H1 (cell line): ENCODE results near the gene F2.

Source experiments
- ASH2L ChIP-seq: fragments of 200-600, 300-600 bp; sonication (generic); IDR thresholded peaks from one replicate; pipeline ENCODE4 v1.7.1; 2017; ENCODE audit warnings: low read length
- BACH1 ChIP-seq: IDR thresholded peaks from 2 replicates; pipeline ENCODE4 v1.6.1; 2012; ENCODE audit warnings: low read length, improper control_type of control experiment
- CTCF ChIP-seq, 3 experiments: IDR thresholded peaks; 1 replicate in 2 of 3; 2 replicates in 1 of 3; pipeline versions ENCODE4 v1.5.1 to v1.6.1; 2011; ENCODE audit warnings: low read length in 3 of 3, mild to moderate bottlenecking in 3 of 3, inconsistent platforms in 2 of 3, low read depth in 1 of 3, moderate library complexity in 1 of 3; ENCODE audit not compliant: insufficient read depth in 1 of 3; ENCODE audit errors: control extremely low read depth in 1 of 3
- EP300 ChIP-seq, 2 experiments: IDR thresholded peaks; 1 replicate in 1 of 2; 2 replicates in 1 of 2; pipeline ENCODE4 v1.6.1; 2011 to 2012; ENCODE audit warnings: low read depth in 2 of 2, low read length in 2 of 2, mild to moderate bottlenecking in 2 of 2, borderline replicate concordance in 1 of 2, inconsistent platforms in 1 of 2, moderate library complexity in 1 of 2
- GABPA ChIP-seq: IDR thresholded peaks from 2 replicates; pipeline ENCODE4 v1.6.1; 2011; ENCODE audit warnings: mild to moderate bottlenecking, low read length, moderate library complexity, borderline replicate concordance; ENCODE audit not compliant: insufficient read depth
- HDAC2 ChIP-seq, 2 experiments: fragments of 300-600 bp in 1 of 2; sonication (generic) in 1 of 2; IDR thresholded peaks; 2 replicates each; pipeline ENCODE4 v1.6.1; 2011 to 2012; ENCODE audit warnings: low read depth in 2 of 2, low read length in 2 of 2, mild to moderate bottlenecking in 2 of 2, moderate library complexity in 2 of 2, borderline replicate concordance in 1 of 2, inconsistent platforms in 1 of 2
- JUND ChIP-seq: IDR thresholded peaks from 2 replicates; pipeline ENCODE4 v1.6.1; 2011; ENCODE audit warnings: mild to moderate bottlenecking, improper control_type of control experiment, low read length
- POLR2A ChIP-seq, 2 experiments: IDR thresholded peaks; 1 replicate in 1 of 2; 2 replicates in 1 of 2; pipeline ENCODE4 v1.6.1; 2011; ENCODE audit warnings: low read depth in 2 of 2, low read length in 2 of 2, mild to moderate bottlenecking in 2 of 2; ENCODE audit errors: control extremely low read depth in 1 of 2
- POLR2AphosphoS5 ChIP-seq: IDR thresholded peaks from 2 replicates; pipeline ENCODE4 v1.6.1; 2011; ENCODE audit warnings: low read depth, low read length
- POU5F1 ChIP-seq: IDR thresholded peaks from 2 replicates; pipeline ENCODE4 v1.6.1; 2011; ENCODE audit warnings: low read depth, mild to moderate bottlenecking, low read length, moderate library complexity
- SP1 ChIP-seq: IDR thresholded peaks from 2 replicates; pipeline ENCODE4 v1.6.1; 2011; ENCODE audit warnings: low read depth, low read length
- SP2 ChIP-seq: IDR thresholded peaks from 2 replicates; pipeline ENCODE4 v1.6.1; 2012; ENCODE audit warnings: mild to moderate bottlenecking, low read length, inconsistent platforms
- SRF ChIP-seq: IDR thresholded peaks from 2 replicates; pipeline ENCODE4 v1.6.1; 2011; ENCODE audit warnings: mild to moderate bottlenecking, low read depth, low read length, moderate library complexity

GRCh38 chr11:46762248-46762647 lies 43.2 kb downstream of the F2 start:
- TF ChIP-seq HDAC2 (IDR thresholded peaks at IDR 0.05; ENCODE audit: borderline replicate concordance in 1 of 2, low read depth in 2 of 2, low read length in 2 of 2): no peak
- no peak for TF ChIP-seq SP1
- no peak for TF ChIP-seq EP300 (IDR thresholded peaks at IDR 0.05; ENCODE audit: borderline replicate concordance in 1 of 2, low read depth in 2 of 2, low read length in 2 of 2)
- no peak for TF ChIP-seq JUND
- TF ChIP-seq SP2: no peak
- TF ChIP-seq POU5F1: no peak
- no peak for TF ChIP-seq POLR2AphosphoS5
- no peak for TF ChIP-seq CTCF (IDR thresholded peaks at IDR 0.05; ENCODE audit: control extremely low read depth in 1 of 3, insufficient read depth in 1 of 3, low read depth in 1 of 3, low read length in 3 of 3)
- no peak for TF ChIP-seq ASH2L
- TF ChIP-seq POLR2A (IDR thresholded peaks at IDR 0.05; ENCODE audit: control extremely low read depth in 1 of 2, low read depth in 2 of 2, low read length in 2 of 2): no peak
- TF ChIP-seq GABPA: no peak
- no peak for TF ChIP-seq BACH1
- no peak for TF ChIP-seq SRF
